ENCODE data around the gene PDSS1. TPM values are rescaled to one million over a fixed set of nuclear protein-coding genes. Genes with fewer than 3 reads are reported as not detected.

The PDSS1 gene
- total and polyA plus RNA-seq, 10 donors: 2.9 to 8.4 (median 7.3) TPM

DNA sequence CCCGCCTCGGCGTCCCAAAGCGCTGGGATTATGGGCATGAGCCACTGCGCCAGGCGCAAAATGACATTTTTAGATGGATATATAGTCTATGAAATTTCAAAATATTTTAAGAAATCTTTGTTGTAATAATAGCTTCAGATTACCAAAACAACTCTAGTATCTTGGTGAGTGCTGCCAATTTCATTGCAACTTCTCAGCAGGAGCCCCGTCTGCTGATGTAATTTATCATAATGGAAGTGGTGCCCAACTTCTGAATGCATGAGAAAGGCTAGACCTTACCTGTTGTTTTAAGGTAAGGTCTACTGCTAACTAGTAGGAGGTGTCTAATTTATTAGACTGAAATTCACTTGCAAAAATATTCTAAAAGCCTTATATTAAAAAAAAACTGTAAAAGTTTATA lies 20.0 kb downstream of the PDSS1 start:
- no peaks in the 10 kb centered on the region for H3K4me1 ChIP-seq
- 84 to 98% (median 87%) methylated on average over 7 of the region's 7 CpGs for WGBS, 5 donors
- intact Hi-C loops (cut with DNase I; ENCODE audit: low total_unique reads): no loop called here
- no peak overlapping the region for H3K4me3 ChIP-seq
- no peak for DNase-seq
- no peak overlapping the region for H3K27ac ChIP-seq
- peaks cover 0 to 98% (median 18%) of the 10 kb centered on the region in 6 donors for H3K36me3 ChIP-seq
- TF ChIP-seq POLR2A (IDR thresholded peaks at IDR 0.05) (no peak), POLR2AphosphoS5 (IDR thresholded peaks at IDR 0.05) (no peak)
- TF ChIP-seq, protein P1, sequence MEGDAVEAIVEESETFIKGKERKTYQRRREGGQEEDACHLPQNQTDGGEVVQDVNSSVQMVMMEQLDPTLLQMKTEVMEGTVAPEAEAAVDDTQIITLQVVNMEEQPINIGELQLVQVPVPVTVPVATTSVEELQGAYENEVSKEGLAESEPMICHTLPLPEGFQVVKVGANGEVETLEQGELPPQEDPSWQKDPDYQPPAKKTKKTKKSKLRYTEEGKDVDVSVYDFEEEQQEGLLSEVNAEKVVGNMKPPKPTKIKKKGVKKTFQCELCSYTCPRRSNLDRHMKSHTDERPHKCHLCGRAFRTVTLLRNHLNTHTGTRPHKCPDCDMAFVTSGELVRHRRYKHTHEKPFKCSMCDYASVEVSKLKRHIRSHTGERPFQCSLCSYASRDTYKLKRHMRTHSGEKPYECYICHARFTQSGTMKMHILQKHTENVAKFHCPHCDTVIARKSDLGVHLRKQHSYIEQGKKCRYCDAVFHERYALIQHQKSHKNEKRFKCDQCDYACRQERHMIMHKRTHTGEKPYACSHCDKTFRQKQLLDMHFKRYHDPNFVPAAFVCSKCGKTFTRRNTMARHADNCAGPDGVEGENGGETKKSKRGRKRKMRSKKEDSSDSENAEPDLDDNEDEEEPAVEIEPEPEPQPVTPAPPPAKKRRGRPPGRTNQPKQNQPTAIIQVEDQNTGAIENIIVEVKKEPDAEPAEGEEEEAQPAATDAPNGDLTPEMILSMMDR (IDR thresholded peaks at IDR 0.05 in 8 of 11, conservative IDR thresholded peaks at IDR 0.05 in 3 of 11): no peak
- H3K9me3 ChIP-seq: no peaks in the 10 kb centered on the region
- no peaks in the 10 kb centered on the region for H3K27me3 ChIP-seq (replicated peaks in 1 of 7)

DNA sequence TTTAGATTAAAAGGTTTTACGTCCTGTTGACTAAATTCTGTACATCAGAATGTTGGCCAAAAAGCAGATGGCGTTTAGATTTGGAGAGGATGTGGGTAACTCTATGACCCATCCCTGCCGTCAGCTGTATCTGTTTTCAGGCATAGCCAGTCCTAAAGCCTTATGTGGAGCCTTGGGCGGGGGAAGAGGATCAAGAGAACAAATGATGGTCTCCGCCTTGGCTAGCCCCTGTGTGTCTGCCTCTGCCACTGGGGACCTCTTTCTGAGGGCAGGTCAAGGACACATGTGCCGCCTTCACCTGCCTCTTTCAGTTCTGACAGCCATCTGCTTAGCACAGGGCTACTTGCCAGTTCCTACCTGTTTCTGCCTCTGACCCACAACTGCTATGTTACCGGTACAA lies 24.1 kb downstream of the PDSS1 start:
- peak; percentile 71 for DNase-seq
- Histone ChIP-seq H3K4me3 (no peak overlapping the region), H3K27ac (peak overlapping the region in 5 of 8 donors; percentile 11 to 75 (median 48)), H3K9me3 (no peaks in the 10 kb centered on the region), H3K36me3 (peaks cover 0 to 89% (median 23%) of the 10 kb centered on the region in 6 donors), H3K27me3 (replicated peaks in 1 of 7) (no peaks in the 10 kb centered on the region), H3K4me1 (peaks cover 0 to 7% (median 6%) of the 10 kb centered on the region in 6 donors)
- WGBS, 5 donors: 81 to 88% (median 83%) methylated on average over 7 of the region's 7 CpGs
- TF ChIP-seq POLR2A (IDR thresholded peaks at IDR 0.05) (no peak), POLR2AphosphoS5 (IDR thresholded peaks at IDR 0.05) (peak in 1 of 3 donors; percentile 32)
- TF ChIP-seq, protein P1 (IDR thresholded peaks at IDR 0.05 in 8 of 11, conservative IDR thresholded peaks at IDR 0.05 in 3 of 11): no peak
- intact Hi-C loops (cut with DNase I; ENCODE audit: low total_unique reads): loop anchor here (10.0 kb wide), 1 partner anchor 387 kb away; no protein-coding TSS in a partner anchor

DNA sequence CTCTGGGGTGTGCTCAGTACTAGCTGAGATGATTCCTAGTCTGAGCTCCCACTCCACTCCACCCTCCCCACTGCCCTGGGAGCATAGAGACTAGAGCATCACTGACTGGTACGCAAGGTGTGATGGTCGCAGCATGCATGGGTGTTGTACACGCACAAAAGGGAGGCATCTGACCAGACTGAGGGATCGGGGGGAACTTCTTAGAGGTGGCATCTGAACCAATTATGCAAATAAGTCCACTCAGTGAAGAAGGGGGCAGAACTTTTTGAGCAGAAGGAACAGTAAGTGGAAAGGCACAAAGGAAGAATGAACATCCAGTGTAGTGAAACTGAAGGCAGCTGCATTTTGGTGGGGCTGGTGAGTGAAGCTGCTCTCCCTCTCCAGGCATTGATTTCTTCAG lies 25.5 kb downstream of the PDSS1 start:
- Histone ChIP-seq H3K4me3 (no peak overlapping the region), H3K9me3 (no peaks in the 10 kb centered on the region), H3K4me1 (peaks cover 0 to 7% (median 6%) of the 10 kb centered on the region in 6 donors), H3K27me3 (replicated peaks in 1 of 7) (no peaks in the 10 kb centered on the region), H3K36me3 (peaks cover 0 to 87% (median 20%) of the 10 kb centered on the region in 6 donors), H3K27ac (no peak overlapping the region)
- intact Hi-C loops (cut with DNase I; ENCODE audit: low total_unique reads): loop anchor here (10.0 kb wide), 1 partner anchor 388 kb away; no protein-coding TSS in a partner anchor
- TF ChIP-seq, protein P1 (IDR thresholded peaks at IDR 0.05 in 8 of 11, conservative IDR thresholded peaks at IDR 0.05 in 3 of 11): no peak
- TF ChIP-seq POLR2A (IDR thresholded peaks at IDR 0.05): no peak
- TF ChIP-seq POLR2AphosphoS5 (IDR thresholded peaks at IDR 0.05): no peak
- DNase-seq: no peak
- 85 to 100% (median 98%) methylated on average over 4 of the region's 4 CpGs for WGBS, 5 donors

DNA sequence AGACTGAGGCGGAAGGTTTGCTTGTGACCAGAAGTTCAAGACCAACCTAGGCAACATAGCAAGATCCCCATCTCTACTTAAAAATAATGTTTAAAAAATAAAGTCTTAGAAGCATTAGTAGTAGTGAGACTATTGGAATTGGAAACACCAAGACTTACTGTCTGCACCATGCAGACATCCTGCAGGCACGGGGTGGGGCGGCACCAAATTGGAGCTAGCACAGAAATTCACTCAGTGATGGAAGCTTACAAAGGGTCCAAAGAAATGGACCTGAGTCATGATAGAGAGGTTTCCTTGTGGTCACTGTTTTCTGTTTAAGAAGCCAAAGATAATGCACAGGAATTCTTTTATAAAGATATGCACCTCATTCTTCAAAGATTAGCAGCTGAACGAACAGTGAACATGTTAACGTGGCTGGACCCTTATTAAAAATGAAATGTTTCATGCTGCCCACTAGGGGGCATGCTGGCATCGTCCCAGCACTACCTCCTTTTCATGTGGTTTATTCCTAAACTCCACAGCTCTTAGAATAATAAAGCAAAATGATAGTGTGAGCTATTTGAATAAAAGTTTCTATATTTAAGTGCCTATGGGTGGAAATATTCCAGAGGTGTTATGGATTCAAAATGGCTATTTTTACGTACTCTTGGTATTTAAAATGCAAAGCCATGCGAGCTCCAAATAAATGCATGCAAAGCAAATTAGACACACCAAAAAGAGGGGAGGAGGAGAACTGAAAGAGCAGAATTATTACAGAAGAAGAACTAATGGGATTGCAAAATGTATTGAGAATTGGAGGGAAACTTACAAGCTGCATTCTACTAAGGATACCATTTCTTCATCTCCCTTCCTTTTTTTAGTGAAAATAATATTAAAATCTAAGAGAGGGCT lies 28.6 kb downstream of the PDSS1 start:
- peak; percentile 83 for DNase-seq
- Histone ChIP-seq H3K4me3 (no peak overlapping the region), H3K36me3 (peaks cover 0 to 84% (median 21%) of the 10 kb centered on the region in 6 donors), H3K9me3 (no peaks in the 10 kb centered on the region), H3K27me3 (replicated peaks in 1 of 7) (no peaks in the 10 kb centered on the region), H3K4me1 (peaks cover 0 to 11% (median 6%) of the 10 kb centered on the region in 6 donors), H3K27ac (no peak overlapping the region)
- intact Hi-C loops (cut with DNase I; ENCODE audit: low total_unique reads): loop anchor here (5.0 to 10.0 kb wide), 2 partner anchors 151 to 391 kb away; no protein-coding TSS in a partner anchor
- no peak for TF ChIP-seq POLR2AphosphoS5 (IDR thresholded peaks at IDR 0.05)
- TF ChIP-seq, protein P1 (IDR thresholded peaks at IDR 0.05 in 8 of 11, conservative IDR thresholded peaks at IDR 0.05 in 3 of 11): peak; percentile 34 to 87 (median 71)
- WGBS, 5 donors: 54 to 65% (median 60%) methylated on average over 8 of the region's 8 CpGs

All from spleen (tissue), 11 donors.